K562 (cell line): ENCODE results near the gene MLH1. TPM values are rescaled to one million over a fixed set of nuclear protein-coding genes. Genes with fewer than 3 reads are reported as not detected.

Experiments
- BCOR ChIP-seq: fragments of 450-650 bp; IDR thresholded peaks from 2 replicates; pipeline ENCODE4 v1.6.1; 2016
- CTCFL ChIP-seq: IDR thresholded peaks from 2 replicates; pipeline ENCODE4 v1.6.1; 2011; ENCODE audit warnings: borderline replicate concordance, low read depth, mild to moderate bottlenecking, moderate library complexity, low read length; ENCODE audit not compliant: insufficient read depth, poor library complexity, severe bottlenecking
- FIP1L1 ChIP-seq: fragments of 200-400 bp; formaldehyde crosslinking; IDR thresholded peaks from 2 replicates; pipeline ENCODE4 v1.6.1; 2018; ENCODE audit warnings: mild to moderate bottlenecking, low read depth, low read length; ENCODE audit not compliant: poor library complexity, severe bottlenecking
- FOXA3 ChIP-seq, 2 experiments: fragments of 450-650 bp in 1 of 2; sonication (generic) in 1 of 2; formaldehyde crosslinking; IDR thresholded peaks in 1 of 2; conservative IDR thresholded peaks in 1 of 2; 2 replicates each; pipeline versions ENCODE4 v1.4.0 to v1.8.0; 2020 to 2022; ENCODE audit warnings: mild to moderate bottlenecking in 2 of 2, missing genetic modification reagents in 1 of 2
- HES1 ChIP-seq: fragments of 450-650 bp; IDR thresholded peaks from 2 replicates; pipeline ENCODE4 v1.6.1; 2016; ENCODE audit warnings: low read depth, mild to moderate bottlenecking, moderate library complexity
- MBD2 ChIP-seq: sonication (generic); IDR thresholded peaks from 2 replicates; pipeline ENCODE4 v1.6.1; 2016; ENCODE audit warnings: low read depth, borderline replicate concordance
- NCOA1 ChIP-seq: fragments of 450-650 bp; IDR thresholded peaks from 2 replicates; pipeline ENCODE4 v1.6.1; 2016; ENCODE audit warnings: low read depth
- NR0B1 ChIP-seq: fragments of 450-650 bp; IDR thresholded peaks from one replicate; pipeline ENCODE4 v1.6.1; 2018; ENCODE audit warnings: mild to moderate bottlenecking, moderate library complexity; ENCODE audit not compliant: partially characterized antibody
- NR4A1 ChIP-seq, 2 experiments: fragments of 250-450 bp in 1 of 2; fragments of 450-650 bp in 1 of 2; sonication (Bioruptor Pico) in 1 of 2; IDR thresholded peaks; 2 replicates each; pipeline versions ENCODE4 v1.4.0 to v1.6.1; 2016 to 2020; ENCODE audit warnings: mild to moderate bottlenecking in 2 of 2, missing compliant biosample characterization in 1 of 2, missing genetic modification characterization in 1 of 2, moderate library complexity in 1 of 2
- PHB2 ChIP-seq: fragments of 450-650 bp; IDR thresholded peaks from 2 replicates; pipeline ENCODE4 v1.6.1; 2017; ENCODE audit warnings: low read depth
- PTTG1 ChIP-seq: fragments of 450-650 bp; IDR thresholded peaks from 2 replicates; pipeline ENCODE4 v1.6.1; 2016; ENCODE audit warnings: low read depth, mild to moderate bottlenecking, missing genetic modification characterization, missing compliant biosample characterization
- RBM17 ChIP-seq: fragments of 200-400 bp; formaldehyde crosslinking; IDR thresholded peaks from 2 replicates; pipeline ENCODE4 v1.6.1; 2017; ENCODE audit warnings: low read depth, mild to moderate bottlenecking, low read length, borderline replicate concordance
- RNF2 ChIP-seq: sonication (generic); IDR thresholded peaks from 2 replicates; pipeline ENCODE4 v1.6.1; 2016
- SMAD1 ChIP-seq: fragments of 150-350 bp; IDR thresholded peaks from 2 replicates; pipeline ENCODE4 v1.6.1; 2014; ENCODE audit warnings: low read length, low read depth; ENCODE audit not compliant: partially characterized antibody
- TAF9B ChIP-seq: fragments of 450-650 bp; IDR thresholded peaks from 2 replicates; pipeline ENCODE4 v1.6.1; 2018; ENCODE audit warnings: mild to moderate bottlenecking; ENCODE audit not compliant: partially characterized antibody
- TCF3 ChIP-seq: sonication (generic); formaldehyde crosslinking; IDR thresholded peaks from 2 replicates; pipeline ENCODE4 v1.4.0; 2020; ENCODE audit warnings: mild to moderate bottlenecking, missing genetic modification reagents
- THRB ChIP-seq: fragments of 450-650 bp; formaldehyde crosslinking; conservative IDR thresholded peaks from 2 replicates; pipeline ENCODE4 v1.4.0; 2022; ENCODE audit warnings: mild to moderate bottlenecking, missing genetic modification characterization
- ZC3H8 ChIP-seq: fragments of 450-650 bp; IDR thresholded peaks from 2 replicates; pipeline ENCODE4 v1.6.1; 2017
- ZKSCAN3 ChIP-seq: fragments of 250-450 bp; sonication (Bioruptor Pico); IDR thresholded peaks from 2 replicates; pipeline ENCODE4 v1.4.0; 2020
- ZNF551 ChIP-seq: fragments of 250-450 bp; sonication (Bioruptor Pico); IDR thresholded peaks from 2 replicates; pipeline ENCODE4 v1.5.0; 2021; ENCODE audit warnings: mild to moderate bottlenecking, moderate library complexity
- ZNF589 ChIP-seq: fragments of 200-800 bp; sonication (Bioruptor generic); IDR thresholded peaks from 2 replicates; pipeline ENCODE4 v1.6.1; 2016; ENCODE audit warnings: low read depth, missing genetic modification characterization, missing compliant biosample characterization
- ZNF766 ChIP-seq: fragments of 200-800 bp; sonication (Bioruptor generic); conservative IDR thresholded peaks from 2 replicates; pipeline ENCODE4 v1.6.1; 2016; ENCODE audit warnings: missing genetic modification characterization, missing compliant biosample characterization
- ZNF780A ChIP-seq: fragments of 250-450 bp; sonication (Bioruptor Pico); IDR thresholded peaks from 2 replicates; pipeline ENCODE4 v1.5.0; 2021; ENCODE audit warnings: mild to moderate bottlenecking
- polyA plus RNA-seq, 8 experiments: library from polyadenylated mRNA; depleted of rRNA in 4 of 8; stranded (reverse) in 5 of 8; unstranded in 3 of 8; fragments of >200 nt; fragmentation: Nextera tagmentation in 2 of 8; fragmentation: Illumina TruSeq in 1 of 8; extraction: Ambion mirVana in 2 of 8; extraction: Trizol in 1 of 8; gene quantifications; 2 replicates each; pipeline versions ENCODE4 v1.2.1 to v1.2.3, GENCODE V29; 2011 to 2014; ENCODE audit warnings: inconsistent platforms in 1 of 8, missing spikeins in 1 of 8
- total RNA-seq, 7 experiments: library from RNA; depleted of rRNA in 6 of 7; stranded (reverse); fragments of >200 nt in 6 of 7; fragmentation: Illumina TruSeq in 2 of 7; extraction: Trizol in 2 of 7; gene quantifications; 2 replicates each; pipeline versions ENCODE4 v1.2.1 to v1.2.3, GENCODE V29; 2011 to 2021; ENCODE audit warnings: low replicate concordance in 1 of 7

Gene MLH1
- total and polyA plus RNA-seq, 9 of the 15 experiments (the other 6 are each of a cell fraction or from before 2014, with no cell fraction given) = 76.4 to 155 (median 117) TPM

GRCh38 chr3:36957862-36958686 is 35.2 kb upstream of the MLH1 start (continued):
- TF ChIP-seq ZKSCAN3 (CRISPR knock-in tag) = no peak
- TF ChIP-seq NCOA1 = peak; percentile 94
- TF ChIP-seq ZNF766 (CRISPR knock-in tag) = peak; percentile 63
- no peak for TF ChIP-seq RBM17
- 0 out of 2 replicates have a peak, but pooled peaks have one; percentile 21 for TF ChIP-seq ZNF589 (CRISPR knock-in tag)
- TF ChIP-seq FIP1L1 = no peak
- no peak for TF ChIP-seq PTTG1 (tag)
- peak in 1 of 2 experiments; percentile 45; a peak in 2 of 4 replicates for TF ChIP-seq FOXA3 (CRISPR knock-in tag; conservative IDR thresholded peaks at IDR 0.05 in 1 of 2, IDR thresholded peaks at IDR 0.05 in 1 of 2)
- TF ChIP-seq NR4A1 (CRISPR knock-in tag; IDR thresholded peaks at IDR 0.05) = no peak
- TF ChIP-seq NR4A1 (tag; IDR thresholded peaks at IDR 0.05) = 0 out of 2 replicates have a peak, but pooled peaks have one; percentile 35
- TF ChIP-seq THRB (CRISPR knock-in tag) = peak; percentile 93
- TF ChIP-seq BCOR = peak; percentile 79
- peak; percentile 89 for TF ChIP-seq MBD2
- no peak for TF ChIP-seq ZNF780A
- no peak for TF ChIP-seq CTCFL
- TF ChIP-seq ZC3H8 = peak; percentile 22; the same call in 1 of the 2 replicates
- peak; percentile 79 for TF ChIP-seq HES1
- TF ChIP-seq PHB2 = peak; percentile 90
- TF ChIP-seq TCF3 (CRISPR knock-in tag) = peak; percentile 99
- TF ChIP-seq RNF2 = peak; percentile 74; the same call in 1 of the 2 replicates
- no peak for TF ChIP-seq ZNF551 (CRISPR knock-in tag)
- TF ChIP-seq NR0B1 = no peak
- peak; percentile 74 for TF ChIP-seq SMAD1
- peak; percentile 83 for TF ChIP-seq TAF9B
